GM15510 (cell line): ENCODE data around the gene PDHA2.

Experiments used
- POLR2A ChIP-seq: IDR thresholded peaks from 3 replicates; pipeline ENCODE4 v1.6.1; 2011; ENCODE audit warnings: borderline replicate concordance; ENCODE audit not compliant: insufficient read length; ENCODE audit errors: extremely low read depth

PDHA2 gene

GRCh38 chr4:95839891-95840290 lies at the start of gene PDHA2:
TSS of gene PDHA2 (plus strand) at chr4:95840093. CDS start at chr4:95840151, 58 bp downstream.
- no peak for TF ChIP-seq POLR2A

GRCh38 chr4:95798003-95798402 lies 41.9 kb upstream of the PDHA2 start:
- TF ChIP-seq POLR2A, result no peak

GRCh38 chr4:95798727-95799126 lies 41.2 kb upstream of the PDHA2 start:
- no peak for TF ChIP-seq POLR2A

GRCh38 chr4:95821867-95822266 lies 18.0 kb upstream of the PDHA2 start:
- TF ChIP-seq POLR2A, result no peak

DNA sequence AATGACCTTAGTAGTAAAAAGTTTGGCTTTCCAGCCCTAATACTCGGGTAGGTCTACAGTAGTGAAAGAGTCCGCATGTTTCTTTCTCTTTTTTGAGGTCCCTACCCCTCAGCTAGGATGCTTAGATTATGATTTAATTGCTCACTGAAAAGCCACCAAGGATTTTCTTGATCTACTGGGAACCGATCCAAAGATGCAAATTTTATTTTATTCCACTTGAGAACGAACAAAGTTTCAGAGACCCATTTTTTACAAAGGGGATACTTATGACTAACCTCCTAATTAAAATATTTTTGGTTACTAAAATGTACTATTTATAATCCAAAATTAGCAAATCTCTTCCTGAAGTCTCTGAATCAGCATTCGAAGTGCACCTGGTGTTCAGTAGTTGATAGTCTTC lies 14.3 kb upstream of the PDHA2 start:
- no peak for TF ChIP-seq POLR2A

GRCh38 chr4:95830651-95831050 lies 9.2 kb upstream of the PDHA2 start:
- TF ChIP-seq POLR2A, result no peak

- TF ChIP-seq POLR2A, result no peak
Observed at GRCh38 chr4:95831166-95831565, 8.7 kb upstream of the PDHA2 start.

DNA sequence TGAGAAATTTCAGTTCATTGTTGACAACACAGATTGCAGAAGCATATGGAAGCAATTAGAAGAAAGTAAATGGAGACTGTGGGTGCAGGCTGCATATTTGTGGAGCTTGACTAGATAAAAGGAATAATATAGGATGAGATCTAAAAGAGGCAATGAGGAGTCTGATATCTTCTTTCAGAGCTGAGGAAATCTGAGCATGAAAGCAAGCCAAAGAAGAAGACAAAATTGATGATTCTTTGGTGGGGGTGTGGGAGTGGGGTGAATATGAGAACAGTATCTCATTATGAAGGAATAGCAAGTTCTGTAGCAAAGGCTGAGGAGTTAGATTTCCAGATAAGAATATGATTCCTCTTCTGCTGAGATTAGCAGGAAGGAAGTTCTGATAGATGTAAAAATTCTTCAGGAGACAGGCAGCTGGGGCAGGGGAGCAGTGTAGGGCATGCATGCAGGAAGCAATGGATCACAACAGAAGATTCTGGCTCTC lies 6.1 kb upstream of the PDHA2 start:
- no peak for TF ChIP-seq POLR2A

GRCh38 chr4:95835672-95836071 lies 4.2 kb upstream of the PDHA2 start:
- TF ChIP-seq POLR2A, result no peak

DNA sequence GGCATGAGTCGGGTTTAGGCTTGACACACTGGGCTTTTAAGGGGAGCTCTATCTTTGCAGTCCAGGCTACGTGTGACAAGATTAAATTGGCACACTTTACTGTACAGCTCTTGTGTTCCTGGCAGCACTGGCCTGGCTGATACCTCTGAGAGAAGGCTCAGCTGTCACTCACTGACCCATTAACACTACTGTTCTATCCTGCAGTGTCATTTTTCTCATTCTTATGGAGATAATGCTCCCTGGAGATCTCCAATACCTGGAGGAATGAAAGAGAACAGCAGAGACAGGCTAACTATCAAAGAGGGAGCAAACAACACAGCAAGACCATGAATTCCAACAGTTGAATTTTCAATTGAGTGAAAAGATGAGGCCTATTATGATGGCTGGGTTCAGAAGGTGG lies 1.7 kb upstream of the PDHA2 start:
- no peak for TF ChIP-seq POLR2A

GRCh38 chr4:95847908-95848460 lies 8.1 kb downstream of the PDHA2 start:
- no peak for TF ChIP-seq POLR2A

GRCh38 chr4:95850161-95850560 lies 10.3 kb downstream of the PDHA2 start:
- TF ChIP-seq POLR2A, result no peak

DNA sequence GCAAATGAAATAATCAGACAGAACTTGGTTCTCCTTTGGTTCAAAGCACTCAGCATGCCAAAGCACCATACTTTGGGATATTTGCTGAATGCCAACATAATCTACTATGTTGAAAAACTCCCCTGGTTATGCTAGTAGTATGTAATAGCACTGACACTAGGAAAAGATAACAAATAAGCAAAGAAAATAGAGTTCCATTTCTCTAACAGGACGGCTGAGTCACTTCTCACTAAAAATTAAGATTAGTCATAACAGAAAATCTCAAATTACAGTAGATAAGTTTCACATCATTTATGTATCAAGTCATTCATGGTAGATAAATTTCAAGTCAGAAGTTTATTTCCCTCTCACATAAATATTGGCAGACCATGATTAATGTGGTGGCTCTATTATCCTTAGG lies 17.9 kb downstream of the PDHA2 start:
- no peak for TF ChIP-seq POLR2A

GRCh38 chr4:95867919-95868318 lies 28.0 kb downstream of the PDHA2 start:
- no peak for TF ChIP-seq POLR2A

GRCh38 chr4:95869961-95870500 lies 30.1 kb downstream of the PDHA2 start:
- TF ChIP-seq POLR2A, result no peak

- no peak for TF ChIP-seq POLR2A
Observed at GRCh38 chr4:95877636-95878035, 37.7 kb downstream of the PDHA2 start.

DNA sequence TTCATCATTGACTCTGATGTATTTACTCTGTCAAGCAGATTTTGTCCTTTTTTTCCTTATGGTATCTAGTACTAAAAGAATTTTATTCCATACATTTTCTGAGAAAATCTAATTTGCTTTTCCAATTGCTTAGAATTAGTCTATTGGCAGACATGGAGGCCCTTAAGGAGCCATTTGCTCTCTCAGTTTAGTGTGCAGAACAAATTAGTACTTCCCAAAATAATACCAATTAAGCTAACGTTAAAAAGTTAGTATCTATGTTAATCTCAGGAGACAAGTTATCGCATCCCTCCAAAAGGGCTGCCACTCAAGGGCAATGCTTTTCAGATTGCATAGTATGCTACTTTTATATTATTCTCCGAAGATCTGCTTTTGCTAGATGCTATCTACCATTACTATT lies 47.7 kb downstream of the PDHA2 start:
- no peak for TF ChIP-seq POLR2A

- no peak for TF ChIP-seq POLR2A
Observed at GRCh38 chr4:95889662-95890061, 49.8 kb downstream of the PDHA2 start.
